Vagina (tissue), 2 donors: ENCODE data around the gene PARM1. TPM values are rescaled to one million over a fixed set of nuclear protein-coding genes. Genes with fewer than 3 reads are reported as not detected.

Source experiments
- DNase-seq, 2 donors: peaks; one replicate each; pipeline ENCODE4 v3.0.0-alpha.2; 2017; ENCODE audit errors: extremely low spot score in 2 of 2
- H3K27ac ChIP-seq: fragments of 200-600 bp; sonication (generic); one replicate; pipeline ENCODE4 v1.5.1; 2019
- H3K27me3 ChIP-seq: fragments of 200-600 bp; sonication (generic); one replicate; pipeline ENCODE4 v1.5.1; 2019
- H3K36me3 ChIP-seq, 2 donors: fragments of 200-600 bp; sonication (generic); one replicate each; pipeline ENCODE4 v1.5.1; 2017 to 2019
- H3K4me1 ChIP-seq: fragments of 200-600 bp; sonication (generic); one replicate; pipeline ENCODE4 v1.5.1; 2019
- H3K4me3 ChIP-seq, 2 donors: fragments of 200-600 bp; sonication (generic); 1 replicate in 1 of 2; 2 replicates in 1 of 2; pipeline ENCODE4 v1.5.1; 2016 to 2019
- H3K9me3 ChIP-seq: fragments of 200-600 bp; sonication (generic); one replicate; pipeline ENCODE4 v1.5.1; 2019
- CTCF ChIP-seq, 3 experiments: fragments of 450-650 bp in 2 of 3; fragments of 200-600 bp in 1 of 3; sonication (generic) in 1 of 3; IDR thresholded peaks; one replicate each; pipeline ENCODE4 v1.5.1; 2017 to 2019; ENCODE audit warnings: antibody characterized with exemption in 3 of 3, mild to moderate bottlenecking in 2 of 3, moderate library complexity in 2 of 3
- POLR2A ChIP-seq, 2 donors: fragments of 450-650 bp; IDR thresholded peaks; one replicate each; pipeline ENCODE4 v1.6.1; 2017; ENCODE audit warnings: antibody characterized with exemption in 2 of 2, mild to moderate bottlenecking in 2 of 2, moderate library complexity in 2 of 2
- POLR2AphosphoS5 ChIP-seq, 2 donors: sonication (generic); formaldehyde crosslinking; IDR thresholded peaks; one replicate each; pipeline ENCODE4 v1.9.0; 2017; ENCODE audit warnings: antibody characterized with exemption in 2 of 2, mild to moderate bottlenecking in 2 of 2, low read depth in 1 of 2; ENCODE audit not compliant: insufficient read depth in 1 of 2
- intact Hi-C: fragments of 100-400 bp; cut with DNase I; formaldehyde crosslinking; loops from one replicate; pipeline ENCODE4 v1.15.1; 2023
- total RNA-seq: library from RNA; depleted of rRNA; stranded (reverse); fragments of >200 nt; gene quantifications from one replicate; pipeline ENCODE4 v1.2.3, GENCODE V29; 2016

Gene PARM1
- total RNA-seq, 1 donor from 2014 or later, result 26.3 TPM

- Histone ChIP-seq H3K36me3 (no peaks in the 10 kb centered on the region), H3K27me3 (no peaks in the 10 kb centered on the region), H3K4me1 (no peaks in the 10 kb centered on the region), H3K4me3 (no peak overlapping the region), H3K9me3 (no peaks in the 10 kb centered on the region), H3K27ac (no peak overlapping the region)
- no peak for DNase-seq
- TF ChIP-seq POLR2AphosphoS5 (IDR thresholded peaks at IDR 0.05; ENCODE audit: insufficient read depth in 1 of 2, low read depth in 1 of 2) (no peak), CTCF (IDR thresholded peaks at IDR 0.05) (no peak), POLR2A (IDR thresholded peaks at IDR 0.05) (no peak)
- intact Hi-C loops, result no loop called here
Observed at GRCh38 chr4:75004755-75005668, 72.1 kb downstream of the PARM1 start.

DNA sequence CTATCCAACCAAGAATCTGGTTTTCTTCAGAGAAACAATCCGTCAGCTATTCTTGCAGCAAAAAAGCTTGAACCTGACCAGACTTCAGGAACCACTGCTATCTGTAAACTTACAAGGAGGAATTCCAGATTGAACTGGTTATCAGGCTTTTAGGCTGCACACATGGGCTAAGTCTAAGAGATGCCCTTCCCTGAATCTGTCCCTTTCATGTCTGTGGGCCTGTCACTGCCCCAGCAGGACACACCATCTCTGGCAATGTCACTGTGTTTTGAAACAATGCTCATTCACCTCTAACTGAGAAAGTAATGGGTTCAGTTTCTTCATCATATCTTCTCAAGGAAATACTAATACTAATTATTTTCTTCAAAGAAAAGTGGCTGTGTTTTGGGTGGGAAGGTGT lies 72.8 kb downstream of the PARM1 start:
- intact Hi-C loops, result no loop called here
- H3K4me3 ChIP-seq, result no peak overlapping the region
- H3K36me3 ChIP-seq, result no peaks in the 10 kb centered on the region
- H3K9me3 ChIP-seq, result no peaks in the 10 kb centered on the region
- TF ChIP-seq POLR2AphosphoS5 (IDR thresholded peaks at IDR 0.05; ENCODE audit: insufficient read depth in 1 of 2, low read depth in 1 of 2) (no peak), POLR2A (IDR thresholded peaks at IDR 0.05) (no peak), CTCF (IDR thresholded peaks at IDR 0.05) (no peak)
- no peak overlapping the region for H3K27ac ChIP-seq
- DNase-seq, result no peak
- no peaks in the 10 kb centered on the region for H3K27me3 ChIP-seq
- H3K4me1 ChIP-seq, result no peaks in the 10 kb centered on the region

- no peak for TF ChIP-seq POLR2AphosphoS5 (IDR thresholded peaks at IDR 0.05; ENCODE audit: insufficient read depth in 1 of 2, low read depth in 1 of 2)
- no peak for TF ChIP-seq POLR2A (IDR thresholded peaks at IDR 0.05)
- TF ChIP-seq CTCF (IDR thresholded peaks at IDR 0.05), result no peak
- no peaks in the 10 kb centered on the region for H3K4me1 ChIP-seq
- intact Hi-C loops, result no loop called here
- no peak overlapping the region for H3K27ac ChIP-seq
- no peaks in the 10 kb centered on the region for H3K36me3 ChIP-seq
- no peak for DNase-seq
- no peak overlapping the region for H3K4me3 ChIP-seq
- H3K27me3 ChIP-seq, result no peaks in the 10 kb centered on the region
- H3K9me3 ChIP-seq, result no peaks in the 10 kb centered on the region
Observed at GRCh38 chr4:75007891-75008290, 75.0 kb downstream of the PARM1 start.

DNA sequence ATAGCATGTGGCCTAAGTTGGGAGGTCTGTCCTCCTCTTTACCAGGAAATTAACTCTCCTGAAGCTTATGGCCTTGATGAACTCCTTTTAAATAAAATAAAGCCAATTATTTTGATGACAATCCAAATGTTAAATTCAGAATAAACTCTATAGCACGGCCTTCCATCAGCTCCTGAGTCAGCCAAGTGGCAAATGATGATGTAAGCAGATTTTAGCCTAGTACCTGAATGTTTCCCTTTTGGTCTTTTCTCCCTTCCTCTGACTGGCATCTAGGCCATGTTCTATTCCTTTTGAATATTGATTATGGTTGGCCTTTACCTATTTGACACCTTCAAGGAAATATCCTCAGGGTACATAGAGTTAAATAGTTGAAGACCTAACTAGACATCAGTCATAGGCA lies 76.2 kb downstream of the PARM1 start:
- H3K4me3 ChIP-seq, result no peak overlapping the region
- H3K36me3 ChIP-seq, result no peaks in the 10 kb centered on the region
- no peak for DNase-seq
- intact Hi-C loops, result no loop called here
- H3K4me1 ChIP-seq, result no peaks in the 10 kb centered on the region
- no peaks in the 10 kb centered on the region for H3K9me3 ChIP-seq
- no peaks in the 10 kb centered on the region for H3K27me3 ChIP-seq
- TF ChIP-seq POLR2AphosphoS5 (IDR thresholded peaks at IDR 0.05; ENCODE audit: insufficient read depth in 1 of 2, low read depth in 1 of 2), result no peak
- TF ChIP-seq POLR2A (IDR thresholded peaks at IDR 0.05), result no peak
- H3K27ac ChIP-seq, result no peak overlapping the region

- no peak for DNase-seq
- Histone ChIP-seq H3K36me3 (no peaks in the 10 kb centered on the region), H3K27me3 (no peaks in the 10 kb centered on the region), H3K4me3 (no peak overlapping the region), H3K27ac (no peak overlapping the region), H3K9me3 (no peaks in the 10 kb centered on the region), H3K4me1 (no peaks in the 10 kb centered on the region)
- intact Hi-C loops, result no loop called here
- TF ChIP-seq CTCF (IDR thresholded peaks at IDR 0.05) (no peak), POLR2AphosphoS5 (IDR thresholded peaks at IDR 0.05; ENCODE audit: insufficient read depth in 1 of 2, low read depth in 1 of 2) (no peak), POLR2A (IDR thresholded peaks at IDR 0.05) (no peak)
Observed at GRCh38 chr4:75011131-75011795, 78.3 kb downstream of the PARM1 start.
